BLaER1 (cell line): ENCODE data around the gene NECTIN2.

Experiments used
- H3K27ac ChIP-seq: shearing (Covaris generic); formaldehyde crosslinking; 2 replicates; pipeline ENCODE4 v1.8.1; 2022
- H3K27me3 ChIP-seq: shearing (Covaris generic); formaldehyde crosslinking; 2 replicates; pipeline ENCODE4 v1.8.1; 2022
- H3K36me3 ChIP-seq: shearing (Covaris generic); formaldehyde crosslinking; 2 replicates; pipeline ENCODE4 v1.8.1; 2022
- H3K4me1 ChIP-seq: shearing (Covaris generic); formaldehyde crosslinking; 2 replicates; pipeline ENCODE4 v1.8.1; 2022
- H3K4me2 ChIP-seq: shearing (Covaris generic); formaldehyde crosslinking; 2 replicates; pipeline ENCODE4 v1.8.1; 2022
- H3K4me3 ChIP-seq: shearing (Covaris generic); formaldehyde crosslinking; 2 replicates; pipeline ENCODE4 v1.8.1; 2022
- H3K9ac ChIP-seq: shearing (Covaris generic); formaldehyde crosslinking; 2 replicates; pipeline ENCODE4 v1.8.1; 2022
- H3K9me3 ChIP-seq: shearing (Covaris generic); formaldehyde crosslinking; 2 replicates; pipeline ENCODE4 v1.8.1; 2022
- H4K20me1 ChIP-seq: shearing (Covaris generic); formaldehyde crosslinking; 2 replicates; pipeline ENCODE4 v1.8.1; 2022
- Cebpa-rat ChIP-seq: shearing (Covaris generic); IDR thresholded peaks from 2 replicates; pipeline ENCODE4 v1.8.1; 2022

The NECTIN2 gene

DNA sequence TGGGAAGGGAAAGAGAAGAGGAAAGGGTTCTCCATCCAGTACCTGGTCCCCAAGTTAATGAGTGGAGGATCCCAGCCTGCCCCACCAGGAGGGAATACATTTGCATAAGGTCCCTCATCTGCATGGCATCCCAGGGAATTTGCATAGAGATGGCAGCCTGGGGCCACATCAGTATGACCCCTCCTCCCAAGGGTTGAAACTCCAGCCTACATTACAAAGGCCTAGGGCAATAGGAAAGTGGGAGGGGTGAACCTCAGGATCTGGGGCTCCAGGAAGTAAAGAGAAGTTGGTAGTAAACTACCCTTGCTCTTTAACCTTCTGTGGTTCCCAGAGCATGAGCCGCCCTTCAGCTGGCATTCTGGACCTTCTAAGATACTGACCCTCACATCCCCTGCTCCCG is 6.8 kb upstream of the NECTIN2 start:
- no peak overlapping the region for H3K4me2 ChIP-seq
- no peaks in the 10 kb centered on the region for H3K9me3 ChIP-seq
- H3K36me3 ChIP-seq: no peaks in the 10 kb centered on the region
- H3K27me3 ChIP-seq: no peaks in the 10 kb centered on the region
- H3K4me1 ChIP-seq: peaks cover 11% of the 10 kb centered on the region
- TF ChIP-seq Cebpa-rat: no peak
- no peaks in the 10 kb centered on the region for H4K20me1 ChIP-seq
- no peak overlapping the region for H3K9ac ChIP-seq
- H3K27ac ChIP-seq: no peak overlapping the region
- H3K4me3 ChIP-seq: no peak overlapping the region

- H3K9me3 ChIP-seq: no peaks in the 10 kb centered on the region
- peaks cover 21% of the 10 kb centered on the region for H3K4me1 ChIP-seq
- no peaks in the 10 kb centered on the region for H4K20me1 ChIP-seq
- H3K4me3 ChIP-seq: no peak overlapping the region
- H3K27ac ChIP-seq: no peak overlapping the region
- 0 out of 2 replicates have a peak overlapping the region, but pooled peaks have one; percentile 2 for H3K4me2 ChIP-seq
- H3K36me3 ChIP-seq: no peaks in the 10 kb centered on the region
- TF ChIP-seq Cebpa-rat: no peak
- no peak overlapping the region for H3K9ac ChIP-seq
- no peaks in the 10 kb centered on the region for H3K27me3 ChIP-seq
Measured at GRCh38 chr19:44840811-44841210, 5.3 kb upstream of the NECTIN2 start.

DNA sequence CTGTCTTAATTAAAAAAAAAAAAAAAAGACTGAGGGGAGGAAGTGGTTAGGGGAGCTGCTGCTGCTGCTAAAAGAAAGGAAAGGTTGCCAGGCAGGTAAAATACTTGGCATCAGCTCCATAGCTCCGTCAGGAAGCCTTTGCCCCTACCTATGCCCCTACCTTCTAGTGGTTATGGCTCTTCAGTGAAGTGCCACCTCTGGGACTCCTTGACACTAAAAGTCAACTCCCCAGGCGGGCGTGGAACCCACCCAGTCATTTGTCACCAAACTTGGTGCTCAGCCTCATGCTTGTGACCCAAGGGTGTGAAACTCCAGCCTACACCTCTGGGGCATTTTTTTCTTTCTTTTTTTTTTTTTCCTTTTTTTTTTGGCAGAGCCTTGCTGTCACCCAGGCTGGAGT is 4.9 kb upstream of the NECTIN2 start:
- Histone ChIP-seq H3K4me2 (0 out of 2 replicates have a peak overlapping the region, but pooled peaks have one; percentile 2), H3K27ac (no peak overlapping the region)
- no peak for TF ChIP-seq Cebpa-rat

DNA sequence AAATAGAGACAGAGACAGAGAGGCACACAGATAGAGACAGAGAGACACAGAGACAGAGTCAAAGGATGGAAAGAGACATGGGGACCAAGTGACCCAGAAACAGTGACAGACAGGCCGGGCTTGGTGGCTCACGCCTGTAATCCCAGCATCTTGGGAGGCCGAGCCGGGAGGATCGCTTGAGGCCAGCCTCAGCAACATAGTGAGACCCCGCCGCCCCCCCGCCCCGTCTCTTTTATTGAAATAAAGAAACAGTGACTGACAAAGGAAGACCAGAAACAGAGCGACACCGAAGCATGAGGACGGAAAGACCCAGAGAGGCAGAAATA is 848 bp upstream of the NECTIN2 start:
- H3K27me3 ChIP-seq: no peaks in the 10 kb centered on the region
- TF ChIP-seq Cebpa-rat: no peak
- H3K4me3 ChIP-seq: peak overlapping the region; percentile 99
- peaks cover 26% of the 10 kb centered on the region for H4K20me1 ChIP-seq
- H3K9me3 ChIP-seq: no peaks in the 10 kb centered on the region
- H3K9ac ChIP-seq: peak overlapping the region; percentile 98
- H3K27ac ChIP-seq: peak overlapping the region; percentile 50
- no peaks in the 10 kb centered on the region for H3K36me3 ChIP-seq
- peaks cover 46% of the 10 kb centered on the region for H3K4me1 ChIP-seq
- peak overlapping the region; percentile 80 for H3K4me2 ChIP-seq

More for the DNA sequence above, 4.9 kb upstream of the NECTIN2 start:
- peaks cover 21% of the 10 kb centered on the region for H3K4me1 ChIP-seq
- no peaks in the 10 kb centered on the region for H3K9me3 ChIP-seq
- H3K36me3 ChIP-seq: no peaks in the 10 kb centered on the region
- no peaks in the 10 kb centered on the region for H3K27me3 ChIP-seq
- H3K4me3 ChIP-seq: no peak overlapping the region
- H3K9ac ChIP-seq: no peak overlapping the region
- H4K20me1 ChIP-seq: no peaks in the 10 kb centered on the region

GRCh38 chr19:44846455-44847143 is 502 bp downstream of the NECTIN2 start:
- Histone ChIP-seq H3K9me3 (no peaks in the 10 kb centered on the region), H3K36me3 (no peaks in the 10 kb centered on the region; the same call in 1 of the 2 replicates), H3K27ac (peak overlapping the region; percentile 99), H4K20me1 (peaks cover 39% of the 10 kb centered on the region), H3K9ac (peak overlapping the region; percentile 98), H3K27me3 (no peaks in the 10 kb centered on the region), H3K4me2 (peak overlapping the region; percentile 99), H3K4me1 (peaks cover 50% of the 10 kb centered on the region), H3K4me3 (peak overlapping the region; percentile 99)
- TF ChIP-seq Cebpa-rat: no peak

DNA sequence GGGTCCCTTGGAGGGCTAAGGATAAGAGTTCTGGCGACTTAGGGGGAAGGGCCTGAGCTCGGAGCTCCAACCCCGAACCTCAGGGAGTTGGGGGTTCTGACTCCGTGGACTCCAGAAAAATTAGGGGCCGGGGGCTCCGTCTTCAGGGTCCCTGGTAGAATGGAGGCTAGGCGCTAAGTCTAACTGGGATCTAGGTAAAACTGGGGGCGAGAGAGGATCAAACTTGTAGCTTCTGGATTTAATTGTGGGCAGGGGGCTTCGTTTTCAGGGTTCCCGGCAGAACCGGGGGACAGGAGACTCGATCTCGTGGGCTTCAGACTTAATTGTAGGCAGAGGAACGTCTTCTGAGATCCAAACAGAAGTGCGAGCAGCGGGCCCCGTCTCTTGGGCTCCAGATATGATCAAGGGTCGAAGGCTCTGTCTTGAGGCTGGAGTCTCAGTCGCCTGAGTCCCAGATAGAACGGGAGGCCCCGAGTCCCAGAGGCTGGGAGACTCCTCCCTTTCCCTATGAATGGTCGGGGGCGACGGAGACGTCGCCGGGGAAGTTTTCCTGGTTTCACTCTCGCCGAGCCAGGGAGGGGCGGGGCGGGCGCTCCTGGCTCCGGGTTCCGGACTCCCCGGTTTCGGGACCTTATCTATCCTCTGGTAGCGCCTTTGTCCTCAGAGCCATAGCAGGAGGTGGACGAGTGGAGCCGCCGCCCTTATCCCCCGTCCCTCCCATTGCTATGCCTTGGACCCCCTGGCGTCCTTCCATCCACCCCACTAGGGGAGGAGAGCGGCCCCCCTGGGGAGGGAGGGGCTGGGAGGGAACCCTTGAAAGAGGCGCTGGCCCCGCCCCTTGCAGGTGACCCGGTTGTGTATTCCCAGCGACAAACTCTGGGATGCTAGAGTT is 1.3 kb downstream of the NECTIN2 start:
- H3K27me3 ChIP-seq: no peaks in the 10 kb centered on the region
- H3K4me2 ChIP-seq: peak overlapping the region; percentile 99
- H3K9ac ChIP-seq: peak overlapping the region; percentile 98
- H4K20me1 ChIP-seq: peaks cover 47% of the 10 kb centered on the region
- H3K36me3 ChIP-seq: no peaks in the 10 kb centered on the region; the same call in 1 of the 2 replicates
- no peak for TF ChIP-seq Cebpa-rat
- H3K4me1 ChIP-seq: peaks cover 58% of the 10 kb centered on the region
- no peaks in the 10 kb centered on the region for H3K9me3 ChIP-seq
- peak overlapping the region; percentile 99 for H3K27ac ChIP-seq
- H3K4me3 ChIP-seq: peak overlapping the region; percentile 99

- Histone ChIP-seq H4K20me1 (peaks cover 55% of the 10 kb centered on the region), H3K9ac (peak overlapping the region; percentile 98), H3K4me3 (peak overlapping the region; percentile 99), H3K4me1 (peaks cover 64% of the 10 kb centered on the region), H3K36me3 (peaks cover 5% of the 10 kb centered on the region; the same call in 1 of the 2 replicates), H3K27me3 (no peaks in the 10 kb centered on the region), H3K4me2 (peak overlapping the region; percentile 99), H3K27ac (peak overlapping the region; percentile 99), H3K9me3 (no peaks in the 10 kb centered on the region)
- TF ChIP-seq Cebpa-rat: no peak
Measured at GRCh38 chr19:44848036-44848811, 2.1 kb downstream of the NECTIN2 start.

- H3K27me3 ChIP-seq: no peaks in the 10 kb centered on the region
- H3K9me3 ChIP-seq: no peaks in the 10 kb centered on the region
- H3K4me3 ChIP-seq: peak overlapping the region; percentile 99
- H3K9ac ChIP-seq: peak overlapping the region; percentile 98
- TF ChIP-seq Cebpa-rat: no peak
- peak overlapping the region; percentile 99 for H3K4me2 ChIP-seq
- peak overlapping the region; percentile 99 for H3K27ac ChIP-seq
- H3K36me3 ChIP-seq: peaks cover 11% of the 10 kb centered on the region; the same call in 1 of the 2 replicates
- H4K20me1 ChIP-seq: peaks cover 61% of the 10 kb centered on the region
- peaks cover 64% of the 10 kb centered on the region for H3K4me1 ChIP-seq
Measured at GRCh38 chr19:44848812-44849447, 2.8 kb downstream of the NECTIN2 start.

DNA sequence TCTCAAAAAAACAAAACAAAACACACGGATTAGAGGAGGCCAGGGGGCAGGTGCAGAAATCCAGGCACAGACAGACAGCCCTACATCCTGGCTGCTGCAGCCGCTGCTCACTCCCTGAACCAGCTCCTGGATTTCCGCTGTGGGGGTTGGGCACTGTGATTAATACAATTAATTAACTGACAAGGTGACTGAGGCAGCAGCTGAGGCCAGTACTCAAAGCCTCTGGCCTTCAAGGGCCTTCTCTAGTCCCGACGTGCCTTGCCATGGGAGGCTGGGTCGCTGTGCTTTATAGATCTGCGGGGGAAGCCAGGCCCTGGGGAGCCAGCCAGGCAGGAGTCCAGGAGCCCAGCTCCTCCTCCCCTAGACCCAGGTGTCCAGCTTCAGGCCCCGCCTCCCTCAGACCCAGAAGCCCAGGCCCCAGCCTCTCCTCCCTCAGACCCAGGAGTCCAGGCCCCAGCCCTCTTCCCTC is 4.6 kb downstream of the NECTIN2 start:
- Histone ChIP-seq H3K9ac (peak overlapping the region; percentile 69), H4K20me1 (peaks cover 75% of the 10 kb centered on the region), H3K27ac (peak overlapping the region; percentile 99), H3K36me3 (peaks cover 23% of the 10 kb centered on the region; the same call in 1 of the 2 replicates), H3K4me1 (peaks cover 59% of the 10 kb centered on the region), H3K4me2 (peak overlapping the region; percentile 99), H3K9me3 (no peaks in the 10 kb centered on the region), H3K27me3 (no peaks in the 10 kb centered on the region), H3K4me3 (no peak overlapping the region)
- TF ChIP-seq Cebpa-rat: no peak
